VCaP (cell line): ENCODE measurements around the gene PCSK5.

Experiments used
- H3K27ac ChIP-seq: fragments of 450-650 bp; 2 replicates; pipeline ENCODE4 v1.5.1; 2017
- TF ChIP-seq, protein P1 (sequence below): fragments of 450-650 bp; conservative IDR thresholded peaks from 2 replicates; pipeline ENCODE4 v1.5.1; 2017; ENCODE audit warnings: mild to moderate bottlenecking, moderate library complexity

The PCSK5 gene

DNA sequence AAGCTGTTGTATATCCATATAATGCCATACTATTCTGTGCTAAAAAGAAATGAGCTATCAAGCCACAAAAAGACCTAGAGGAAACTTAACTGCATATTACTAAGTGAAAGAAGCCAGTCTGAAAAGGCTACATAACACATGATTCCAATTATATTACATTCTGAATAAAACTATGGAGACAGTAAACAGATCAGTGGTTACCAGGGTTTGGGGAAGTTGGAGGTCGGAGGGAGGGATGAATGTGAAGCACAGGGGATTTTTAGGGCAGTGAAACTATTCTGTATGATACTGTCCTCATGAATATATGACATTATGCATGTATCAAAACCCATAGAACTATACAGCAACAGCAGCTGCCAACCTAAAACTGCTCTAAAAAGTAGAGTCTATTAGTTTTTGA, 509.4 kb downstream of the PCSK5 start:
- H3K27ac ChIP-seq = no peak overlapping the region
- TF ChIP-seq, protein P1, sequence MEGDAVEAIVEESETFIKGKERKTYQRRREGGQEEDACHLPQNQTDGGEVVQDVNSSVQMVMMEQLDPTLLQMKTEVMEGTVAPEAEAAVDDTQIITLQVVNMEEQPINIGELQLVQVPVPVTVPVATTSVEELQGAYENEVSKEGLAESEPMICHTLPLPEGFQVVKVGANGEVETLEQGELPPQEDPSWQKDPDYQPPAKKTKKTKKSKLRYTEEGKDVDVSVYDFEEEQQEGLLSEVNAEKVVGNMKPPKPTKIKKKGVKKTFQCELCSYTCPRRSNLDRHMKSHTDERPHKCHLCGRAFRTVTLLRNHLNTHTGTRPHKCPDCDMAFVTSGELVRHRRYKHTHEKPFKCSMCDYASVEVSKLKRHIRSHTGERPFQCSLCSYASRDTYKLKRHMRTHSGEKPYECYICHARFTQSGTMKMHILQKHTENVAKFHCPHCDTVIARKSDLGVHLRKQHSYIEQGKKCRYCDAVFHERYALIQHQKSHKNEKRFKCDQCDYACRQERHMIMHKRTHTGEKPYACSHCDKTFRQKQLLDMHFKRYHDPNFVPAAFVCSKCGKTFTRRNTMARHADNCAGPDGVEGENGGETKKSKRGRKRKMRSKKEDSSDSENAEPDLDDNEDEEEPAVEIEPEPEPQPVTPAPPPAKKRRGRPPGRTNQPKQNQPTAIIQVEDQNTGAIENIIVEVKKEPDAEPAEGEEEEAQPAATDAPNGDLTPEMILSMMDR = no peak

DNA sequence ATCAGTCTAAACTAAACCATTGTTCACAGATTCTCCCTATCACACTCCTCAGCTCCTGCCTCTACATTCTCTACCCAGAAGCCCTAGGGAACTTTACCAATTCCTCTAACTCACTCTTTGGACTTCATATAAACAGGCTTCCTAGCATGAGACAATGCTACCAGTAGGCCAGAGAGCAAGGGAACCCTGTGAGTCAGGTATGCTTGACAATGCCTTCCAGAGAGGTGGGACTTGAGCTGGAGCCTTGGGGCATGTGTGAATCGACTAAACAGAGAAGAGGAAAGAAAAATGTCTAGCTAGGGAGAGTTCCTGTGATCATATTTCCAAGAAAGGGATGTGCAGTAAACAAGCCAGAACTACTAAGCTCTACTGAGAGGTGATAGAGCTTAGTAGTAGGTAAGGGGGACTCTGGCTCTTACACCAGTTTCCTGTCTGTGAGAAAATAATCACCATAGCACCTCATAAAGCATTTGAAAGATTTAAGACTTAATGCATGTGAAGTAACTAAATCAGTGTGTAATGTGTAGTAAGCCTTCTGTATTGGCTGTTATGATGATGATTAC, 510.1 kb downstream of the PCSK5 start:
- TF ChIP-seq, protein P1 = no peak
- no peak overlapping the region for H3K27ac ChIP-seq

GRCh38 chr9:76401176-76401575, 510.7 kb downstream of the PCSK5 start:
- TF ChIP-seq, protein P1 = no peak

GRCh38 chr9:76401580-76402354, 511.3 kb downstream of the PCSK5 start:
- TF ChIP-seq, protein P1 = no peak
- peak overlapping the region; percentile 57 for H3K27ac ChIP-seq

More at GRCh38 chr9:76401176-76401575, 510.7 kb downstream of the PCSK5 start:
- H3K27ac ChIP-seq = peak overlapping the region; percentile 57; the same call in 1 of the 2 replicates

DNA sequence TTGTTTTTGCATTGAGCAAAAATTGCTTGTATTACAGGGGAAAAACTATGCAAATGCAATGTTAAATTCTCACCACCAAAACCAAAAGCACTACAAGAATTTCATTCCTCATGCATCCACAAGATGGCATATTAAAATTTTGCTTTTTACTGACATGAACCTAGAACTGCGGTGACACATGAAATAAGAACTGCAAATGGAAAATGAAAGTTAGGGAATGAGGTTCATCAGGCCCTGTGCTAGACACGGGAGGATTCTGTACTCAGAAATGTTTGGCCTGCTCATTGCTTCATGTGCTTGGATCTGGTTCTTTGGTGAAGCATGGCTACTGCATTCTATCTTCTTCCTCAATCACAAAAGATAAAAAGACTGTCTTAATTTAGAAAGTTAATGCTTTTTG, 512.9 kb downstream of the PCSK5 start:
- peak overlapping the region; percentile 57 for H3K27ac ChIP-seq
- TF ChIP-seq, protein P1 = peak; percentile 72

- peak overlapping the region; percentile 57; the same call in 1 of the 2 replicates for H3K27ac ChIP-seq
- TF ChIP-seq, protein P1 = no peak
These were observed 513.9 kb downstream of the PCSK5 start for GRCh38 chr9:76404401-76404800.

DNA sequence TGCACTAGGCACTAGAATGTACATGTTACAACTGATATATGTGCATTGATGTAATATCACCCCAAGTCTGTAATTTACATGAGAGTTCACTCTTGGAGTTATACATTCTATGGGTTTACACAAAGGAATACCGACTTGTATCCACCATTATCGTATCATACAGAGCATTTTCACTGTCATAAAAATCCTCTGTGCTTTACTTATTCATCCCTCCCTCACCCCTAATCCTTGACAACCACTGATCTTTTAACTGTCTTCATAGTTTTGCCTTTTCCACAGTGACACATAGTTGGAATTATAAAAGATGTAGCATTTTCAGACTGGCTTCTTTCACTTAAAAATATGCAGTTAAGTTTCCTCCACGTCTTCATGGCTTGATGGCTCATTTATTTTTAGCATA, 514.9 kb downstream of the PCSK5 start:
- TF ChIP-seq, protein P1 = no peak
- no peak overlapping the region for H3K27ac ChIP-seq
